Vagina (tissue), 2 donors: ENCODE results near the gene NHLRC1. TPM values are rescaled to one million over a fixed set of nuclear protein-coding genes. Genes with fewer than 3 reads are reported as not detected.

ENCODE experiments used
- DNase-seq, 2 donors: peaks; one replicate each; pipeline ENCODE4 v3.0.0-alpha.2; 2017; ENCODE audit errors: extremely low spot score in 2 of 2
- H3K27ac ChIP-seq: fragments of 200-600 bp; sonication (generic); one replicate; pipeline ENCODE4 v1.5.1; 2019
- H3K27me3 ChIP-seq: fragments of 200-600 bp; sonication (generic); one replicate; pipeline ENCODE4 v1.5.1; 2019
- H3K36me3 ChIP-seq, 2 donors: fragments of 200-600 bp; sonication (generic); one replicate each; pipeline ENCODE4 v1.5.1; 2017 to 2019
- H3K4me1 ChIP-seq: fragments of 200-600 bp; sonication (generic); one replicate; pipeline ENCODE4 v1.5.1; 2019
- H3K4me3 ChIP-seq, 2 donors: fragments of 200-600 bp; sonication (generic); 1 replicate in 1 of 2; 2 replicates in 1 of 2; pipeline ENCODE4 v1.5.1; 2016 to 2019
- H3K9me3 ChIP-seq: fragments of 200-600 bp; sonication (generic); one replicate; pipeline ENCODE4 v1.5.1; 2019
- POLR2A ChIP-seq, 2 donors: fragments of 450-650 bp; IDR thresholded peaks; one replicate each; pipeline ENCODE4 v1.6.1; 2017; ENCODE audit warnings: antibody characterized with exemption in 2 of 2, mild to moderate bottlenecking in 2 of 2, moderate library complexity in 2 of 2
- POLR2AphosphoS5 ChIP-seq, 2 donors: sonication (generic); formaldehyde crosslinking; IDR thresholded peaks; one replicate each; pipeline ENCODE4 v1.9.0; 2017; ENCODE audit warnings: antibody characterized with exemption in 2 of 2, mild to moderate bottlenecking in 2 of 2, low read depth in 1 of 2; ENCODE audit not compliant: insufficient read depth in 1 of 2
- intact Hi-C: fragments of 100-400 bp; cut with DNase I; formaldehyde crosslinking; loops from one replicate; pipeline ENCODE4 v1.15.1; 2023
- total RNA-seq: library from RNA; depleted of rRNA; stranded (reverse); fragments of >200 nt; gene quantifications from one replicate; pipeline ENCODE4 v1.2.3, GENCODE V29; 2016
- TF ChIP-seq, protein P1 (sequence below), 3 experiments: fragments of 450-650 bp in 2 of 3; fragments of 200-600 bp in 1 of 3; sonication (generic) in 1 of 3; IDR thresholded peaks; one replicate each; pipeline ENCODE4 v1.5.1; 2017 to 2019; ENCODE audit warnings: antibody characterized with exemption in 3 of 3, mild to moderate bottlenecking in 2 of 3, moderate library complexity in 2 of 3

The NHLRC1 gene
- total RNA-seq, 1 donor from 2014 or later, result 0.74 TPM

- Histone ChIP-seq H3K4me1 (no peaks in the 10 kb centered on the region), H3K27ac (no peak overlapping the region), H3K36me3 (no peaks in the 10 kb centered on the region), H3K9me3 (no peaks in the 10 kb centered on the region), H3K4me3 (no peak overlapping the region), H3K27me3 (no peaks in the 10 kb centered on the region)
- intact Hi-C loops, result no loop called here
- DNase-seq, result no peak
- TF ChIP-seq, protein P1, sequence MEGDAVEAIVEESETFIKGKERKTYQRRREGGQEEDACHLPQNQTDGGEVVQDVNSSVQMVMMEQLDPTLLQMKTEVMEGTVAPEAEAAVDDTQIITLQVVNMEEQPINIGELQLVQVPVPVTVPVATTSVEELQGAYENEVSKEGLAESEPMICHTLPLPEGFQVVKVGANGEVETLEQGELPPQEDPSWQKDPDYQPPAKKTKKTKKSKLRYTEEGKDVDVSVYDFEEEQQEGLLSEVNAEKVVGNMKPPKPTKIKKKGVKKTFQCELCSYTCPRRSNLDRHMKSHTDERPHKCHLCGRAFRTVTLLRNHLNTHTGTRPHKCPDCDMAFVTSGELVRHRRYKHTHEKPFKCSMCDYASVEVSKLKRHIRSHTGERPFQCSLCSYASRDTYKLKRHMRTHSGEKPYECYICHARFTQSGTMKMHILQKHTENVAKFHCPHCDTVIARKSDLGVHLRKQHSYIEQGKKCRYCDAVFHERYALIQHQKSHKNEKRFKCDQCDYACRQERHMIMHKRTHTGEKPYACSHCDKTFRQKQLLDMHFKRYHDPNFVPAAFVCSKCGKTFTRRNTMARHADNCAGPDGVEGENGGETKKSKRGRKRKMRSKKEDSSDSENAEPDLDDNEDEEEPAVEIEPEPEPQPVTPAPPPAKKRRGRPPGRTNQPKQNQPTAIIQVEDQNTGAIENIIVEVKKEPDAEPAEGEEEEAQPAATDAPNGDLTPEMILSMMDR (IDR thresholded peaks at IDR 0.05), result no peak
- TF ChIP-seq POLR2A (IDR thresholded peaks at IDR 0.05) (no peak), POLR2AphosphoS5 (IDR thresholded peaks at IDR 0.05; ENCODE audit: insufficient read depth in 1 of 2, low read depth in 1 of 2) (no peak)
Measured at GRCh38 chr6:18101873-18102272, 20.6 kb downstream of the NHLRC1 start.

DNA sequence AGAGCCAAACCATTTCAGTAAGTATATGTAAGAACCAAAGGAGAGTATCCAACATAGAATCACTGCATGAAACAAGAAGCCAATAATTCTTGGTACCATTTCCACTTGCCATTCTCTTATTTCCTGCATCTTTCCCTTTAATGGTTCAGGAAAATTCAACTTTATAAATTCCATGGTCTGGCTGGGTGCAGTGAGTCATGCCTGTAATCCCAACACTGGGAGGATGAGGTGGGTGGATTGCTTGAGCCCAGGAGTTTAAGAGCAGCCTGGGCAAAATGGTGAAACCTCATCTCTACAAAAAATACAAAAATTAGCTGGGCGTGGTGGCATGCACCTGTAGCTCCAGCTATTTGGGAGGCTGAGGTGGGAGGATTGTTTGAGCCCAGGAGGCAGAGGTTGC is 21.2 kb downstream of the NHLRC1 start:
- H3K9me3 ChIP-seq, result no peaks in the 10 kb centered on the region
- H3K4me3 ChIP-seq, result no peak overlapping the region
- H3K27me3 ChIP-seq, result no peaks in the 10 kb centered on the region
- H3K36me3 ChIP-seq, result no peaks in the 10 kb centered on the region
- H3K4me1 ChIP-seq, result no peaks in the 10 kb centered on the region
- TF ChIP-seq, protein P1 (IDR thresholded peaks at IDR 0.05), result no peak
- no peak for TF ChIP-seq POLR2AphosphoS5 (IDR thresholded peaks at IDR 0.05; ENCODE audit: insufficient read depth in 1 of 2, low read depth in 1 of 2)
- TF ChIP-seq POLR2A (IDR thresholded peaks at IDR 0.05), result no peak
- intact Hi-C loops, result no loop called here
- H3K27ac ChIP-seq, result no peak overlapping the region
- DNase-seq, result no peak

- Histone ChIP-seq H3K36me3 (no peaks in the 10 kb centered on the region), H3K4me3 (no peak overlapping the region), H3K4me1 (no peaks in the 10 kb centered on the region), H3K27me3 (no peaks in the 10 kb centered on the region), H3K27ac (no peak overlapping the region), H3K9me3 (no peaks in the 10 kb centered on the region)
- no peak for DNase-seq
- intact Hi-C loops, result no loop called here
- TF ChIP-seq POLR2AphosphoS5 (IDR thresholded peaks at IDR 0.05; ENCODE audit: insufficient read depth in 1 of 2, low read depth in 1 of 2) (no peak), POLR2A (IDR thresholded peaks at IDR 0.05) (no peak)
- TF ChIP-seq, protein P1 (IDR thresholded peaks at IDR 0.05), result no peak
Measured at GRCh38 chr6:18100296-18100695, 22.2 kb downstream of the NHLRC1 start.

- H3K27me3 ChIP-seq, result no peaks in the 10 kb centered on the region
- no peak for DNase-seq
- no peaks in the 10 kb centered on the region for H3K36me3 ChIP-seq
- intact Hi-C loops, result loop anchor here (5.0 kb wide), 1 partner anchor 1933 kb away; no protein-coding TSS in a partner anchor
- no peaks in the 10 kb centered on the region for H3K9me3 ChIP-seq
- H3K4me3 ChIP-seq, result no peak overlapping the region
- no peaks in the 10 kb centered on the region for H3K4me1 ChIP-seq
- H3K27ac ChIP-seq, result no peak overlapping the region
- TF ChIP-seq, protein P1 (IDR thresholded peaks at IDR 0.05), result no peak
Measured at GRCh38 chr6:18099511-18099910, 23.0 kb downstream of the NHLRC1 start.

DNA sequence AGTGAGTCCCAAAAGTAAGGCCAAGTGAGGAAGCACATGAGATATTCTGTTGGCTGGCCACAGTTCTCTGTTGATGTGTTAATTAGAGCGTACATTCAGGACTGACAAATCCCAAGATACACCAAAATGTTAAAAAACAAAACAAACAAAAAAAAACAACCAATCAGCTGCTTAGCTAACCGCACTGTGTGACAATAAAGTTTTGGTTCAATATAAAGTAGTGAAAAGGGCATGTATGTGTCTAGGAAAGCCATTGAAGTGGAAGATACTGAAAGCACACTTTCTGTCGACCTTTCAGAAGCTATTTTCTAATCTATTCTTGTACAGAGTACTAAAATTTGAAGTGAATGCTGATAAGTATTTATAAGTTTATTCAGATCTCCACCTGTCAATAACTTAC is 26.1 kb downstream of the NHLRC1 start:
- Histone ChIP-seq H3K36me3 (no peaks in the 10 kb centered on the region), H3K4me1 (no peaks in the 10 kb centered on the region), H3K9me3 (no peaks in the 10 kb centered on the region), H3K27me3 (no peaks in the 10 kb centered on the region), H3K4me3 (no peak overlapping the region), H3K27ac (no peak overlapping the region)
- TF ChIP-seq, protein P1 (IDR thresholded peaks at IDR 0.05), result no peak
- TF ChIP-seq POLR2A (IDR thresholded peaks at IDR 0.05) (no peak), POLR2AphosphoS5 (IDR thresholded peaks at IDR 0.05; ENCODE audit: insufficient read depth in 1 of 2, low read depth in 1 of 2) (no peak)
- DNase-seq, result no peak
- intact Hi-C loops, result loop anchor here (5.0 kb wide), 1 partner anchor 1936 kb away; no protein-coding TSS in a partner anchor
